DND-41 (cell line): ENCODE data around the gene SURF6.

Source experiments
- CTCF ChIP-seq: IDR thresholded peaks from 2 replicates; pipeline ENCODE4 v1.5.1; 2012; ENCODE audit warnings: borderline replicate concordance, low read length, moderate library complexity, mild to moderate bottlenecking; ENCODE audit not compliant: poor library complexity, severe bottlenecking; ENCODE audit errors: extremely low read depth
- EZH2 ChIP-seq: IDR thresholded peaks from 3 replicates; pipeline ENCODE4 v1.6.1; 2012; ENCODE audit warnings: borderline replicate concordance, low read depth, mild to moderate bottlenecking, moderate library complexity, low read length, inconsistent platforms; ENCODE audit not compliant: severe bottlenecking

DNA sequence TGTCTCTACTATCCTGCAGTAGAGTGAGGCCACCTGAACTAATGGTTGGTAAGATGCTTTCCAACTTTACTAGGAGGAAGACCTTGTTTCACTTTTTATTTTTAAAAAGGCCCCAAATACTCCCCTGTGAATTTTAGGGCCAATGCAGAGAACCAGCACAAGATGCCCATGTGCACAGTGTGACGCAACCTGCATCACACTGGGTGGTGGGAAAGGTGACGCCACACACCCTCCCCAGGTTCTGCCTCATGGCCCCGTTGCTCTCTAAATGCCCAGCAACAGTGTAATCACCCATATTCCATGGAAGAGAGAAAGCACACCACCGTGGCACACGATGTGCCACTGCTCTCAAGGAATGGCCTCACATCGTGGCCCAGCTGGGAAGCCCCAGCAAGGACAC is 33.4 kb upstream of the SURF6 start:
- TF ChIP-seq CTCF (no peak), EZH2 (no peak)
